ENCODE data around the gene NFIA.

NFIA gene

DNA sequence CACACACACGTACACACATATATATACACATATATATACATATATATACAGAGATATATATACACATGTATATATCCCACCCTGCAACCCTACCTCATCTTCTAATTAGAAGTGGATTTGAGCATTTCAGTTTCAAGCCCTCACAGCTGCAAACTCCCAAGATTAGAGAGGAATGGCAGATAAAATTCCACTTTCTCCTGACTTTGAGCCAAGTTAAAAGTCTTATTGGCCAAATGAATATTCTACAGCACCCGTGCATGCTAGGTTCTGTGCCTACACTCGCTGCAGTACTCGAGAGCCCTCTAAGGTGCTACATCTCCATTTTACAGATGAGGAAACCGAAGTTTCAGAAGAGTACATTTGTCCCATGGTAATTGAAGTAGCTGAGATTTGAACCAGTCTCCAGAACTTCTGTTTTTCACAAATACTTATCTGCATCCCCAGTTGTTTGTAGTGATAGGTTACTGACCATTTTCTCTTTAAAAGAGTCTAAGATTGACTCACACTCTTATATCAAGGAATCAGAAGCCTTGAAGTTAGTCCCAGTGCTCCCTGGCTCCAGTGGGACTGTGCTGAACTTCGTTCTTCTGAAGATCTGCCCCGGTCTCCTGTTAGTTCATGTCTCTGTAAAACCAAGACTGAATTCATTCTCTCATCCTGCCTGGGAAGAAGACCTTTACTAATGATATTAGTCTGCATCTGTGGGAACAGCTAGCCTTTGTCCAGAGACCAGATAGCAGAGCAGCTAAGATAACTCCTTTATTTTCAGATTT, 350.4 kb downstream of the NFIA start:
- no peak for DNase-seq (ENCODE audit: low read depth)

- DNase-seq (ENCODE audit: low read depth), result no peak
Measured at GRCh38 chr1:61433646-61434045, 351.3 kb downstream of the NFIA start.

DNA sequence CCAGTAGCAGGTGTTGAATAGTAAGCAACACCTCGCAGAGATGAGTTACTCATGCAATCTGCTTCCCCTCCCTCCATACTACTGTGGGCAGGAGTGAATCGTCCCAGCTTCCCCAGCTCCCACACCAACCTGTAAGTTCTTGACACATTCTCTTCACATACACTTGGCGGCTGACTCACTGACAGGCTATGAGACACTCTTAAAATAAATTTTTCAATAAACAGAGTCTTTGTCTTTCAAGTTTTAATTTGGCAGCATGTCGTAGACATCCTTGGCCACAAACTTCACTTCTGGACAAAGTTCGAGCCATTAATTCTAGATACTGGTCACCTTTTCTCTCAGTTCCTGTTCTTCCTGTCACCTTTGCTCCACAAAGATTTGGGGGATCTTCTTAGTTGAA, 351.9 kb downstream of the NFIA start:
- DNase-seq (ENCODE audit: low read depth), result no peak

GRCh38 chr1:61435226-61435625, 352.9 kb downstream of the NFIA start:
- DNase-seq (ENCODE audit: low read depth), result no peak

- DNase-seq (ENCODE audit: low read depth), result no peak
Measured at GRCh38 chr1:61436016-61436415, 353.7 kb downstream of the NFIA start.

- no peak for DNase-seq (ENCODE audit: low read depth)
Measured at GRCh38 chr1:61436491-61437120, 354.2 kb downstream of the NFIA start.

- DNase-seq (ENCODE audit: low read depth), result no peak
Measured at GRCh38 chr1:61439234-61439633, 356.9 kb downstream of the NFIA start.

GRCh38 chr1:61441723-61442262, 359.4 kb downstream of the NFIA start:
- no peak for DNase-seq (ENCODE audit: low read depth)

DNA sequence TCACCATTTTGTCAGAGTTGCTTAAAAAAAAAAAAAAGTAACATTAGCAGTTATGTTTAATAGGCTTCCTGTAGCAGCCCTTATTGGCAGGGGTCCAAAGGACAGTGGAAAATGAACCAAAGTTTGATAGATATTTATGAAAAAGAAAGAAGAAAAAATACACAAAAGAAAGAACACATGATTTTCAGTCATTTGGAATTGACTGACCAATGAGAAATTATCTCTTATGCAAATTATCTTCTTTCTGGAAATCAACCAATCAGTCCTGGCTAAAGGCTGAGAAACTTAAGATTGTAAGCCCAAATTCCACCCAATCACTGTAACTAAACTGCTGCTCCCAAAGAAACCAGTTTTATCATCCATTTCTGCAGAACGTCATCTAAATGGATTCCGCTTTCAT, 360.2 kb downstream of the NFIA start:
- DNase-seq (ENCODE audit: low read depth), result no peak

DNA sequence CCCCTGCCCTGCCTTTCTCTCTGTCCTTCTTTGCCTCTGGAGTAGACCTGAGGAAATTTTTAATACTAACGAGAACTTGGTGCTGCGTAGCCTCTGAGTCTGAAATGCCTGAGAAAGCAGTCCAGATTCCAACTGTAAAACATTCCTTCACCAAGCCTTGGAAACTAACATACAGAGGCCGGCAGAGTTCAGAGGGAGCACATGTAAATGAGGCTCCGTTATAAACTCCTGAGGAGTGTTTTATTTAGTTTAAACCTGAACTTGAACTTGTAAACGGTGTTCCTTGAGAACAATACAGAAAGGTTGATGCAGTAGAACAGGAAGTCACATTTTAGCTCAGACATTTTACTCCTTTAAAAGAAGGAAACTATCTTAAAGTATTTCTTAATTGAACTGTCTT, 361.9 kb downstream of the NFIA start:
- DNase-seq (ENCODE audit: low read depth), result no peak

DNA sequence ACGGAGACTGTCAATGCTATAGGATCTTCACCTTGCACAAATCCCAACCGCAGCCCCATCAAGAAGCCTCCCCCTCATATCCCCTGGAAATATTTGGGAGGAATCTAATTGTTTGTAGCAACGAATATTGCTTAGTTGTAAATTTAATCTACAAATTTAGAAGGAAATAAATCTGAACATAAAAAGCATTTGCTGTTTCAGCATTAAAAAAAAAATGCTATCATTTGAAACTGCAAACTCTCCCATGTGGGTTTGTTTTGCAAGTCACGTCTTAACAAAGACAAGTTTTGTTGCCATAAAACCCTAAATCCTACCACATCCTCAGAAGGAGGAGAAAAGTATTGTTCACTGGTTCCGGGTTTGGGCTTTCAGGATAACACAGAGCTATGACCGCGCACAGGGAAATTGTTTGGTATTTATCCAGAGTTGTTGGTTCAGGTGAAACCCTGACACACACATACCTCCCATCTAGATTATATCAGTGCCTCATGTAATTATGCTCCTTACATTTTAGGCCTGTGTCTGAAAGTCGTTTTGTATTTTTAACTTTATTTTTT, 363.0 kb downstream of the NFIA start:
- DNase-seq (ENCODE audit: low read depth), result no peak

GRCh38 chr1:61446531-61446991, 364.2 kb downstream of the NFIA start:
- DNase-seq (ENCODE audit: low read depth), result no peak

DNA sequence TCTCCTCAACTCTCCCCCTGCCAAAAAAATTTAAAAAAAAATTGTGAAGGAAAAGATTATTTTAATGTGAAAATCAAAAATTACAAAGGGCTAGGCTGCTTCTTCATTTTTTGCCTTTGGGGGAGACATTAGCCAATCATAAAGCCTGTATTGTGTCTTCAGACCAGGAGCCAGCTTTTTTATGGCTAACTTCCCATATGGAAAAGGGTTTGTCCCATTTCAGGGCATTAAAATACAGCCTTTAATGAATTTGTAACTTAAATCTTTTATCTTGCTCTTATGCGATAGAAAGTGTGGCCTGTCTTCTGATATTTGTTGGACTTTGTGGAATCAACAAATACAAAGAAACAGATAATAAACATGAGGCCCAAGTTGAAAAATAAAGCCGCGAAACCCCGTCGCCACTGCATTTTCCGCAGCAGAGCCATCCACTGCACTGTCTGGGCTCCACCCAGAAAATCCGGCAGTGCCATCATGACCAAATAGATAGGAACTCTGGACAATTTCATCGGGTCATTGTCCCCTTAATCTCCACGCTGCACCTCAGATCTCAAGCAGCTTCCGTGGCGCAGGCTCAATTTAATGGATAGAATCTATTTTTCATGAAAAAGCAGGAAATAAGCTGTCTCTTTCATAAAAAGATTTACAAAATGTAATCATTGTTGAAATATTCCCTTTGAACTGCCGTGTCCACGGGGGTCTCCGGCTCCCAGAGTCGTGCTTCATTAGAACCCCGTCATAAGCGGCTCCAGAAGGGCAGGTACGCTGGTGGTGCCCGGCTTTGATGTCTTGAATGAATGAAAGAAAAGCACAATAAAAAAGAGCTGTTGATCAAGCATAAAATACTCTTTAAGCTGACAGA, 365.0 kb downstream of the NFIA start:
- DNase-seq (ENCODE audit: low read depth), result no peak

- DNase-seq (ENCODE audit: low read depth), result no peak
Measured at GRCh38 chr1:61447968-61448430, 365.6 kb downstream of the NFIA start.

DNA sequence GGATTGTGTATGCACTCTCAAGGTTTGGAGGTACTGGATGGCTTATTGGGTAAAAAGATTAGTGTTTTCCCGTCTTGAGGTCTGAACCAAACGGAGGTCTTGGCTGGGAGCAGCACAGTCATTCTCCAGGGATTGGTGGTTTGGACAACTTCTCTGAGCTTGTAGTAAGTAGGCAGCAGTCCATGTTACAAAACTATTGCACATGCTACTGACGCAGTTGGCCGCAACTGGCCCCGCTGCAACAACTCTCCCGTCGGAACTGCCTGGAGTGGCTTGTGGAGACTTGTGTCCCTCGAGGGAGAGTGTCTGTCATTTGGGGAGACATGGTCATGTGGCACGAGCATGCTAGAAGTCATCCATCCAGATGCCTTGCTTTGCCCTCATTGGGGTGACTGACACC, 366.6 kb downstream of the NFIA start:
- DNase-seq (ENCODE audit: low read depth), result no peak

DNA sequence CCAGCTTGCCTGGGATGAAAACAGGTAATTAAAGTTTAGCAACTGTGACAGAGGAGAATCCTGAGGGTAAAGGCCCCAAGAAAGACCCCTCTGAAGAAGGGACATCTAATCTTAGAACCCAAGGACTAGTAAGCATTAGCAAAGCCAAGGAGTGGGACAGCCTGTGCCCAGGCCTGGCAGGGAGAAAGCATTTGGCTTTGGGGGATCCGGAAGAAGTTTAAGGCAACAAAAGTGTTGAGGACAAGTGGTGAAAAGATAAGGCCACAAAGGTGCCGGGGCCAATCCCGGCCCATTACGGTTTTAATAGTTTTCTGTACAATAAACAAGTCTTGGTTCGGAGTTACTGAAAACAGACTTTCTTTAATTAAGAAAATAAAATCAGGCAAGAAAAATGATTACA, 367.0 kb downstream of the NFIA start:
- no peak for DNase-seq (ENCODE audit: low read depth)

- no peak for DNase-seq (ENCODE audit: low read depth)
Measured at GRCh38 chr1:61450454-61450853, 368.1 kb downstream of the NFIA start.

- DNase-seq (ENCODE audit: low read depth), result no peak
Measured at GRCh38 chr1:61450872-61451571, 368.7 kb downstream of the NFIA start.

- DNase-seq (ENCODE audit: low read depth), result no peak
Measured at GRCh38 chr1:61451572-61451968, 369.2 kb downstream of the NFIA start.

DNA sequence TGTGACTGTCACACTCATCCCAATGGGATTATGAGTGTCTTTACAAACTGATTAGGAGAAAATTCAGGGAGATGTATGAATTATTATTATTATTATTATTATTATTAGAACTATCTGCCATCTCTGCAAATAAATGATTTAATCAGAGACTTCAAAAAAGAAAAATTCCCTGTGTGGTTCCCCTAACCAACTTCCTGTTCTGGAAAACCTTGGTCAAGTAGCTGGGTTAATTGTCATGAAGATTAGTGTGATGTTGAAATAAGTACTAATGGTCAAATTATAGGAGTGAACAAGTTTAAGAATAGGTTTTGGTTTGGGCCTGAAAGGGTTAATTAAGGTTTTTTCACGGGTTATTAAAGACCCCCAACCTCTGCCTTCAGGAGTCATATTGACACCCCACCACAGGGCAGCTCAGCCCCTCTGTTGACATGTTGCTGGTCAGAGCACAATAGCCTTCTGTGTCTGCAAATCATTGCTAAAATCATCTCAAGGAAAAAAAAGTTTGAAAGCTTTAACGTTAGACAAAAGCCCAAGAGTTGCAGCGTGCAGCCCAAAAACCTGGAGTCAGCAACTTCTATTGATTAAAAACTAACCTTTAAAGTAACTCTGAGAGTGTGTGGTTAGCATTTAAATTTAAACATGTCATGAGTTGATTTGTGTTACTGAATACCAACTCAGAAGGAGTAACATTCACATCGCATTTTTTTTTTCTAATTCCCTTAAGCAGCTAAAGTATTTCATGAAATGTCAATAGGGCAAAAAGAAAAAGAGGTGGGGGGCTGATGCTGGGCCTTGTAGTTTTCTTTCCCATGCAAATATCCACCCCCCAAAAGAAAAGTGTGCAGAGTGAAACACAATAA, 370.0 kb downstream of the NFIA start:
- no peak for DNase-seq (ENCODE audit: low read depth)

Measured in T follicular helper cell (primary cell).